Coronary artery (tissue), 2 donors: Measurements from ENCODE around the gene CD3D.

Source experiments
- DNase-seq: peaks from one replicate; pipeline ENCODE4 v3.0.0-alpha.2; 2017; ENCODE audit warnings: low spot score
- H3K27ac ChIP-seq, 2 donors: fragments of 200-600 bp; sonication (generic); one replicate each; pipeline ENCODE4 v1.5.1; 2016 to 2019
- H3K4me3 ChIP-seq: fragments of 200-600 bp; sonication (generic); 2 replicates; pipeline ENCODE4 v1.5.1; 2016; ENCODE audit warnings: mild to moderate bottlenecking, moderate library complexity
- CTCF ChIP-seq: fragments of 200-600 bp; sonication (generic); IDR thresholded peaks from one replicate; pipeline ENCODE4 v1.5.1; 2019; ENCODE audit warnings: antibody characterized with exemption

The CD3D gene

GRCh38 chr11:118320515-118320914 is 22.0 kb downstream of the CD3D start:
- no peak for TF ChIP-seq CTCF
- no peak overlapping the region for H3K27ac ChIP-seq
- DNase-seq = no peak
- no peak overlapping the region for H3K4me3 ChIP-seq

GRCh38 chr11:118319337-118319707 is 23.2 kb downstream of the CD3D start:
- Histone ChIP-seq H3K27ac (no peak overlapping the region), H3K4me3 (no peak overlapping the region)
- DNase-seq = no peak
- TF ChIP-seq CTCF = no peak

- no peak for TF ChIP-seq CTCF
- H3K4me3 ChIP-seq = no peak overlapping the region
- no peak overlapping the region for H3K27ac ChIP-seq
- DNase-seq = no peak
Observed at GRCh38 chr11:118318581-118319336, 23.7 kb downstream of the CD3D start.

GRCh38 chr11:118318124-118318523 is 24.4 kb downstream of the CD3D start:
- Histone ChIP-seq H3K4me3 (no peak overlapping the region), H3K27ac (no peak overlapping the region)
- no peak for DNase-seq
- no peak for TF ChIP-seq CTCF

- DNase-seq = no peak
- Histone ChIP-seq H3K4me3 (no peak overlapping the region), H3K27ac (no peak overlapping the region)
- TF ChIP-seq CTCF = no peak
Observed at GRCh38 chr11:118314988-118315411, 27.5 kb downstream of the CD3D start.

GRCh38 chr11:118313242-118313641 is 29.3 kb downstream of the CD3D start:
- DNase-seq = no peak
- H3K4me3 ChIP-seq = no peak overlapping the region
- H3K27ac ChIP-seq = no peak overlapping the region
- TF ChIP-seq CTCF = no peak

GRCh38 chr11:118312328-118312727 is 30.2 kb downstream of the CD3D start:
- no peak for DNase-seq
- H3K4me3 ChIP-seq = no peak overlapping the region
- no peak overlapping the region for H3K27ac ChIP-seq
- no peak for TF ChIP-seq CTCF
